CD4-positive, alpha-beta T cell treated with Interleukin-15 for 4 hours (primary cell): ENCODE data around the gene ENAH.
"Not testable (repeated sequence)": the region's sequence is repeated elsewhere in the genome, so short reads cannot be mapped to it uniquely, and the experiment has no call there.

Experiments
- DNase-seq: peaks from one replicate; pipeline ENCODE4 v3.0.0-alpha.2; 2020; ENCODE audit warnings: low spot score

Gene ENAH

GRCh38 chr1:225525377-225525776 is 127.5 kb downstream of the ENAH start:
- no peak for DNase-seq

DNA sequence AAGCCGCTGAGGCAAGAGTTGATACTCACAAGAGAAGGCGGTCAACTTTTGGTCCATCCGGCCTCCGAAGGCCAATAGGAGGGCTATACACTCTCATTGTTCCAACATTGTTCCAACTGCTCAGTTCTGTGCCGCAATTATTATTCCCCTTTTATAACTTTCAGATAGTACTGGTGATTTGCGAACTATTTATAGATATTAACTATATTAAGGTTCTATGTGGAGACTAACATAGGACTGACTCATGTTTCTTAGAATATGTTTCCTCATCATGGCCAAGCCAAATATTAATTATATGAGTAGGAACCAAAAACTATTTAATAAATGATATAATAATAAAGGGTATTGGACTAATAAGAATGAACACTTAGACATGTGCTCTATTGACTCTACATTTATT is 128.4 kb downstream of the ENAH start:
- DNase-seq, result no peak

- no peak for DNase-seq
Observed at GRCh38 chr1:225523263-225523950, 129.5 kb downstream of the ENAH start.

DNA sequence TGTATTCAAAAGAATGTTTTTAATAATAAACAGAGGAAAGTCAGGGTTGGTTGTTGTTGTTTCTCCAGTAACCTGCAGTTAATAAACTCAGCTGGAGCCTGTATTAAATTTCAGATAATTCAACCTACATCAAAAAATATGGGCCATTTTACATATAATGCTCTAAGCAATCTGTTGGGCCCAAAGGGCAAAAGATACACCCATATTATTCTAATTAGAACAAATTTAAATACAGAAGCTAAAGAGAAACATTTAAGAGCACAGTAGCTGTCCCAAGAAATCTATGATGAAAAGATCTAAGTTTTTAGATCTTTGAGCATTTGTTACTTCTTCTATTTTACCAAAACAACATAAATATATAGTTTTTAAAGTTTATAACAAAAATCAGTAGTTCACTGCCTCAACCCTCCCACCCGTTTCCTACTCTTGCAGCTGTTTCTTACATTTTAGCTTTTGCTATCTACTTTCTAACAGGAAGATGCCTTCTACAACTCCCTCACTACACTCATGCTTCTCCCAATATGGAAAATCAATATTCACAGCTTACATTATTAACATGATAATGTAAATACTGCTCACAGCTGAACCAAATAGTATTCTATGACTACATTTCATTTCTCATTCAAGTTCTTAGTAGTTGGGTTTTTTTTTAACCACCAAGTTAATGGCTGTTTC is 130.2 kb downstream of the ENAH start:
- DNase-seq, result no peak

GRCh38 chr1:225520587-225521227 is 132.2 kb downstream of the ENAH start:
- no peak for DNase-seq

- no peak for DNase-seq
Observed at GRCh38 chr1:225519166-225519863, 133.6 kb downstream of the ENAH start.

GRCh38 chr1:225517697-225518096 is 135.2 kb downstream of the ENAH start:
- no peak for DNase-seq

GRCh38 chr1:225517221-225517620 is 135.7 kb downstream of the ENAH start:
- no peak for DNase-seq

DNA sequence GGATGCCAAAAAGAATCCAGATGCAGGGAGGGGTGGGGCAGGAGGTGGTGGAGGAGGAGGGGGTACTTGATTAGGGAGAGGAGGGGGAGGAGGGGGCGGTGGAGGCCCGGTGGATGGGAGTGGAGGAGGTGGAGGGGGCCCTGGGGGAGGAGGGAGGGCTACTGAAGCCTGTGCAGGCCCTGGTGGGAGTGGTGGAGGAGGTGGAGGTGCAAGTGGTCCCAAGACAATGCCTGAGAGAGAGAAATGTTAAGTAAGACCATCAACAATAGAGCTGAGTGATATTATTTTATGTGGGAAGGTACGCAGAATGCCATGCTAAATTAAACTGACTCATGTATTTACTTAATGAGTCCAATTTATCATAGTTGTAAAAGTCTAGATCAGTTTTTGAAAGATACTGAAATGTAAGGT is 138.2 kb downstream of the ENAH start:
- no peak for DNase-seq

GRCh38 chr1:225513576-225513975 is 139.3 kb downstream of the ENAH start:
- DNase-seq, result not testable (repeated sequence)

GRCh38 chr1:225511828-225512381 is 141.0 kb downstream of the ENAH start:
- DNase-seq, result no peak

DNA sequence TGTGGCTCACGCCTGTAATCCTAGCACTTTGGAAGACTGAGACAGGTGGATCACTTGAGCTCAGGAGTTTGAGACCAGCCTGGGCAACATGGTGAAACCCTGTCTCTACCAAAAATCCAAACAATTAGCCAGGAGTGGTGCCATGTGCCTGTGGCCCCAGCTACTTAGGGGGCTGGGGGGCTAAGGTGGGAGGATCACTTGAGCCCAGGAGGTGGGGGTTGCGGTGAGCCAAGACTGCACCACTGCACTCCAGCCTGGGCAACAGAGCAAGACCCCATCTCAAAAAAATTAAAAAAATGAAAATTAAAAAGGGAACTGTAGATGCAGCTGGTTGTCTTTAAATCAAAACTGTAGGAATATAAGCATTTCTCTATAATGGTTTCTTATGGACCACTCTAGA is 142.2 kb downstream of the ENAH start:
- DNase-seq, result not testable (repeated sequence)

GRCh38 chr1:225509770-225510169 is 143.2 kb downstream of the ENAH start:
- DNase-seq, result no peak

DNA sequence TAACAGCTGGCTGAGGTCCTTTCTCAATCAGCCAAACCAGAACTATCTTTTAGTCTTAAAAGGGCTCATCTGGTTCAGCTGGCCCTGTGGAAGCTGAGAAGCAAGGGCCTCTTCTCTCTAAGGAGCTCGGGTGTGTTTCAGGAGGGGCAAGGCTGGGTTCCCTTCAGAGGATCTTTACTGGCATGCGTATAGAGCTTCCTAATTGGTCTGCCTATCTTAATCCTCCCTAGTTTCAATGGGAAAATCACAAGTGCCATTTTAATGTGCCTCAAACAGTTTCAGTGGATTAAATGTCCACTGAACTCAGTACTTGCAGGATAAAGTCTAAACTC is 143.6 kb downstream of the ENAH start:
- DNase-seq, result no peak

- DNase-seq, result no peak
Observed at GRCh38 chr1:225508538-225509375, 144.2 kb downstream of the ENAH start.

- no peak for DNase-seq
Observed at GRCh38 chr1:225506727-225507126, 146.2 kb downstream of the ENAH start.

DNA sequence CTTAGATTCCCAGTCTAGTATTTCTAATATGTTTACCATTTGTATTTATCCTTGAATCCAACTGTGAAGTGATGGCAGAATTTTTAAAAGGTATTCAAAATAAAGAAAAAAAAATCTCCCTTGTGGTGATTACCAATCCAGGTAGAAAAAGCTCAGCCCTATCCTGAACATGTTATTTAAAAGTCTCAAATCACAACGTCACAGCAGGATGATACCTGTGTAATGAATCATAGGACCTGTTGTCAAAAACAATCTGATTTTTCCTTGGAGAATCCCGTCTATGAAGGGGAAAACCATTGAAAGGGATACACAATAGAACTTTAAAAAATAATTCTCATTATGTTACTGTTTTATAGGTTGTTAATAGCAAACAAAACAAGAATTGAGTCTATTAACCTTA is 148.1 kb downstream of the ENAH start:
- DNase-seq, result no peak

DNA sequence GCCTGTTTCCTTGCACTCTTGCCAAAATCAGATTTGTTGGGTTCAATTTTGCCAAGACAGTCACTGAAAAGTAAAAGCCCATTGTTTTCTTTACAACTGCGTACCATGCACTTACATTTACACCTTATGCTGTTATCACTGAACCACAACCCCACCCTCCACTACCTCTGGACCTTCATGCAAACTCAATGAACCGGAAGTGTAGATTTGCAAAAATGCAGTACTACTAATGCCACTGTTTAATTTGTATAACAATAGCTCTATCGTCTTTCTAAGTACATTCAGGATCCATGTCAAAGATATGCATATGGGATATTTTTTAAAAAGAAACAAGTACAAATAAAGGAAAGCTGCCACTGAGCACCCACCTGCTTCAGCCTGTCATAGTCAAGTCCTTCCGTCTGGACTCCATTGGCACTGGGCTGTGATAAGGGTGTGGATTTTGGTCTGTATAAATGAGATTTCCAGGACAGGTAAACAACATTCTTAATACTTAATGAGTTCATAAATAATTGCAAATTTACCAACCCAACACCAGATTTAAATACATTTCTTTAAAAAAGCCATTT is 152.2 kb downstream of the ENAH start:
- DNase-seq, result no peak

DNA sequence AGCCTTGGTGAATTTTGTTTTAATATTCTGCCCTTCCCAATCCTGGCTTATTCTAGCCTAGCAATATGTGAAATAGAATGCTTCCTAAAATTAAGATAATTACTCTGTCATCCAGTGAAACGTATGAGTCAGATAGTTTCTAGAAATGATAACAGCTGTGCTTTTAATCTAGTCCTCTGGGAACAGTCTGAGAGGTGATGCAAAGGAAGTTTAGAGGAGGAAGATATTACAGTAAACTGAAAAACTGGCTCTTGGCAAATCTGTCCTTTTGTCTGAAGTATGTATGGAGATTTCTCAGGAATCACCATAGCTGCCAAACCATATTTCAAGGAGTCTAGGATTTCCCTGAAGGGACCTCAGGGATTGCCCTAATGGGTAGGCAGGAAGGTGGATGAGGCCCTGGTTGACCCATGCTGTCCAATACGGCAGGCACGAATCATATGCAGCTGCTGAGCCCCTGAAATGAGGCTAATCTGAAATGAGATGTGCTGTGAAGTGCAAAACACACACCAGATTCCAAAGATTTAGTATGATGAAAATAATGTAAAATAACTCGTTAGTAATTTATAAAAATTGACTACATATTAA is 154.3 kb downstream of the ENAH start:
- no peak for DNase-seq

- no peak for DNase-seq
Observed at GRCh38 chr1:225494789-225495359, 158.0 kb downstream of the ENAH start.
